Prostate gland (tissue), 2 donors: ENCODE data around the gene TBC1D7.

ENCODE experiments used
- POLR2A ChIP-seq: fragments of 450-650 bp; IDR thresholded peaks from one replicate; pipeline ENCODE4 v1.6.1; 2016; ENCODE audit warnings: antibody characterized with exemption, mild to moderate bottlenecking
- POLR2AphosphoS5 ChIP-seq: sonication (generic); formaldehyde crosslinking; IDR thresholded peaks from one replicate; pipeline ENCODE4 v1.6.1; 2017; ENCODE audit warnings: antibody characterized with exemption
- TF ChIP-seq, protein P1 (sequence below), 4 experiments: fragments of 200-600 bp in 2 of 4; fragments of 450-650 bp in 2 of 4; sonication (generic) in 2 of 4; IDR thresholded peaks; 1 replicate in 3 of 4; 2 replicates in 1 of 4; pipeline ENCODE4 v1.5.1; 2016 to 2019; ENCODE audit warnings: antibody characterized with exemption in 4 of 4, mild to moderate bottlenecking in 2 of 4, moderate library complexity in 2 of 4

- TF ChIP-seq POLR2AphosphoS5 (no peak), POLR2A (no peak)
- TF ChIP-seq, protein P1, sequence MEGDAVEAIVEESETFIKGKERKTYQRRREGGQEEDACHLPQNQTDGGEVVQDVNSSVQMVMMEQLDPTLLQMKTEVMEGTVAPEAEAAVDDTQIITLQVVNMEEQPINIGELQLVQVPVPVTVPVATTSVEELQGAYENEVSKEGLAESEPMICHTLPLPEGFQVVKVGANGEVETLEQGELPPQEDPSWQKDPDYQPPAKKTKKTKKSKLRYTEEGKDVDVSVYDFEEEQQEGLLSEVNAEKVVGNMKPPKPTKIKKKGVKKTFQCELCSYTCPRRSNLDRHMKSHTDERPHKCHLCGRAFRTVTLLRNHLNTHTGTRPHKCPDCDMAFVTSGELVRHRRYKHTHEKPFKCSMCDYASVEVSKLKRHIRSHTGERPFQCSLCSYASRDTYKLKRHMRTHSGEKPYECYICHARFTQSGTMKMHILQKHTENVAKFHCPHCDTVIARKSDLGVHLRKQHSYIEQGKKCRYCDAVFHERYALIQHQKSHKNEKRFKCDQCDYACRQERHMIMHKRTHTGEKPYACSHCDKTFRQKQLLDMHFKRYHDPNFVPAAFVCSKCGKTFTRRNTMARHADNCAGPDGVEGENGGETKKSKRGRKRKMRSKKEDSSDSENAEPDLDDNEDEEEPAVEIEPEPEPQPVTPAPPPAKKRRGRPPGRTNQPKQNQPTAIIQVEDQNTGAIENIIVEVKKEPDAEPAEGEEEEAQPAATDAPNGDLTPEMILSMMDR (IDR thresholded peaks at IDR 0.05) = no peak
These were observed 29.9 kb downstream of the TBC1D7 start for GRCh38 chr6:13298446-13298845.
